Measurements from ENCODE around the gene FBXL2. TPM values are rescaled to one million over a fixed set of nuclear protein-coding genes. Genes with fewer than 3 reads are reported as not detected.

FBXL2 gene
- total RNA-seq, 1 donor from 2014 or later: 16.0 TPM

DNA sequence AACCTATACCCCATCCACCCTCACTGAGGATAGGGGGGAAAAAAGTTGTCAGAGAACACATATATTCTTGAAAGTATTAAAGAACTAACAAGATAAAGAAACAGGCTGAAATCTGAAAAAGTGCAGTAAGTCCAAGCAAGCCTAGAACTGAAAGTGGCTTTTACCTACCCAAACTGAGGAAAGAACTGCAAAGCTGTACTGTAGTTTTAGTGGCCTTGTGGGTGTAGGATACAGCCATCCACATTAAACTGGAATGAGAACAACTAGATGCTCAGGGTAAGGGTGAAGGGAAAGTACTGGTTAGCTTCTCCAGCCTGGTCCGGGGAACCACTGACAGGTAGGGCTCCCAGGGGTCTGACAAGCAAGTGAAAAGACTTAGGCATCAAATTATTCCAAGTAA, 152.8 kb downstream of the FBXL2 start:
- DNase-seq (ENCODE audit: extremely low spot score, unreplicated experiment): no peak
- Mint-ChIP-seq H3K27me3 (ENCODE audit: unreplicated experiment) (no peaks in the 10 kb centered on the region), H3K4me3 (ENCODE audit: unreplicated experiment) (no peak overlapping the region), H3K36me3 (ENCODE audit: unreplicated experiment) (peaks cover 4% of the 10 kb centered on the region), H3K27ac (ENCODE audit: unreplicated experiment) (no peak overlapping the region), H3K4me1 (ENCODE audit: unreplicated experiment) (peaks cover 80% of the 10 kb centered on the region), H3K9me3 (ENCODE audit: unreplicated experiment) (no peaks in the 10 kb centered on the region)
- TF ChIP-seq, protein P1, sequence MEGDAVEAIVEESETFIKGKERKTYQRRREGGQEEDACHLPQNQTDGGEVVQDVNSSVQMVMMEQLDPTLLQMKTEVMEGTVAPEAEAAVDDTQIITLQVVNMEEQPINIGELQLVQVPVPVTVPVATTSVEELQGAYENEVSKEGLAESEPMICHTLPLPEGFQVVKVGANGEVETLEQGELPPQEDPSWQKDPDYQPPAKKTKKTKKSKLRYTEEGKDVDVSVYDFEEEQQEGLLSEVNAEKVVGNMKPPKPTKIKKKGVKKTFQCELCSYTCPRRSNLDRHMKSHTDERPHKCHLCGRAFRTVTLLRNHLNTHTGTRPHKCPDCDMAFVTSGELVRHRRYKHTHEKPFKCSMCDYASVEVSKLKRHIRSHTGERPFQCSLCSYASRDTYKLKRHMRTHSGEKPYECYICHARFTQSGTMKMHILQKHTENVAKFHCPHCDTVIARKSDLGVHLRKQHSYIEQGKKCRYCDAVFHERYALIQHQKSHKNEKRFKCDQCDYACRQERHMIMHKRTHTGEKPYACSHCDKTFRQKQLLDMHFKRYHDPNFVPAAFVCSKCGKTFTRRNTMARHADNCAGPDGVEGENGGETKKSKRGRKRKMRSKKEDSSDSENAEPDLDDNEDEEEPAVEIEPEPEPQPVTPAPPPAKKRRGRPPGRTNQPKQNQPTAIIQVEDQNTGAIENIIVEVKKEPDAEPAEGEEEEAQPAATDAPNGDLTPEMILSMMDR (IDR thresholded peaks at IDR 0.05): no peak

DNA sequence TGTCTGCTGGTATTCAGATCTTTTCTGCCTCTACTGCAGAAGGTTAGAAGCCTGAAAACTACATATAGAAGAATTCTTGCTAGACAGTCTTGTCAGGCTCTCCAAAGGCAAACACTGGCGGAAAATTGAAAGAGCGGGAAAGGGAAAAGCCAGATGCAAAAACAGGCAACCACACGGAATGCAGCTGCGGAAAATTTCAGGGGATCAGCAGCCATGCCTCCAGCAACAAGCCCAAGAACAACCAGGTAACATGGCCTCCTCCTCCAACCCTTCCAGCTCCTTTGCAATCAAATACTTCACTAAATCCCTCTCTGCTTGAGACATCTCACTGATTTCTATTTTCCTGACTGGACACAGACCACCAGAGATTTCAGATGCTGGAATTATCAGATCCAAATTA, 153.3 kb downstream of the FBXL2 start:
- peaks cover 77% of the 10 kb centered on the region for H3K4me1 Mint-ChIP-seq (ENCODE audit: unreplicated experiment)
- no peak for DNase-seq (ENCODE audit: extremely low spot score, unreplicated experiment)
- no peaks in the 10 kb centered on the region for H3K9me3 Mint-ChIP-seq (ENCODE audit: unreplicated experiment)
- TF ChIP-seq, protein P1 (IDR thresholded peaks at IDR 0.05): no peak
- no peak overlapping the region for H3K27ac Mint-ChIP-seq (ENCODE audit: unreplicated experiment)
- H3K27me3 Mint-ChIP-seq (ENCODE audit: unreplicated experiment): no peaks in the 10 kb centered on the region
- peaks cover 2% of the 10 kb centered on the region for H3K36me3 Mint-ChIP-seq (ENCODE audit: unreplicated experiment)
- H3K4me3 Mint-ChIP-seq (ENCODE audit: unreplicated experiment): no peak overlapping the region

DNA sequence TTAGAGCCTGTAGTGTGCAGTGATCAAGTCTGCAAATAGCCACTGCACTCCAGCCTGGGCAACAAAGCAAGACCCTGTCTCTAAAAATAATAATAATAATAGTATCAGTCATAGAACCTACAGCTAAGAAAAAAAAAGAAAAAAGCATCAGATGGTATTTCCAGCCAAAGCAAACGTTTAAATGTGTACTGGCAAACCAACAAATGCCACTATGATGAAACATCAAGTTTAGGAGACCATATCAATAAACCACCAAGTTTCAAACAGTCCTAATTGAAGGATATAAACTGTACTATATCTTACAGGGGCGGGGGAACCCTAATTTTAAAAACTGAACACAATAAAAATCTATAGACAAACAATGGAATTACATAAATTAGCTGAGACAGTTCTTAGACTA, 156.6 kb downstream of the FBXL2 start:
- peak overlapping the region; percentile 61 for H3K27ac Mint-ChIP-seq (ENCODE audit: unreplicated experiment)
- no peak overlapping the region for H3K4me3 Mint-ChIP-seq (ENCODE audit: unreplicated experiment)
- peaks cover 76% of the 10 kb centered on the region for H3K4me1 Mint-ChIP-seq (ENCODE audit: unreplicated experiment)
- no peak for DNase-seq (ENCODE audit: extremely low spot score, unreplicated experiment)
- TF ChIP-seq, protein P1 (IDR thresholded peaks at IDR 0.05): no peak
- no peaks in the 10 kb centered on the region for H3K9me3 Mint-ChIP-seq (ENCODE audit: unreplicated experiment)
- no peaks in the 10 kb centered on the region for H3K27me3 Mint-ChIP-seq (ENCODE audit: unreplicated experiment)
- peaks cover 2% of the 10 kb centered on the region for H3K36me3 Mint-ChIP-seq (ENCODE audit: unreplicated experiment)

Other genes with a start within 250 kb of the FBXL2 start
- gene GLB1, start 180.3 kb upstream of the FBXL2 start, total RNA-seq: 90.4 and 122 TPM in 2 replicates
- 10.0 and 10.3 TPM in 2 replicates for gene TMPPE, start 180.3 kb upstream of the FBXL2 start, total RNA-seq
- gene CRTAP, start 163.4 kb upstream of the FBXL2 start, total RNA-seq: 308 and 332 TPM in 2 replicates
- 22.7 and 25.5 TPM in 2 replicates for gene SUSD5, start 58.6 kb upstream of the FBXL2 start, total RNA-seq
- 53.2 and 57.0 TPM in 2 replicates for gene UBP1, start 163.0 kb downstream of the FBXL2 start, total RNA-seq

Measured in osteocyte (in vitro differentiated cells).